HEK293 (cell line): ENCODE results near the gene OR2F2.

Experiments
- CTCF ChIA-PET: fragments of 350-600 bp; formaldehyde crosslinking; extraction: SDS; loops from one replicate; lab custom pipeline; 2021; ENCODE audit warnings: antibody characterized with exemption; lab: Yijun Ruan, JAX
- POLR2A ChIA-PET: fragments of 300-600 bp; formaldehyde crosslinking; extraction: SDS; loops from one replicate; lab custom pipeline; 2020; ENCODE audit warnings: antibody characterized with exemption, inconsistent platforms; lab: Yijun Ruan, JAX
- H3K27ac ChIP-seq: fragments of 200-500 bp; sonication (Bioruptor generic); 2 replicates; pipeline ENCODE4 v1.5.1; 2014; ENCODE audit warnings: low read depth, low read length, control low read depth, inconsistent platforms; ENCODE audit errors: extremely low read depth
- H3K36me3 ChIP-seq, 2 experiments: fragments of 200-500 bp in 1 of 2; sonication (Bioruptor generic) in 1 of 2; 1 replicate in 1 of 2; 2 replicates in 1 of 2; pipeline ENCODE4 v1.5.1; 2014 to 2017; ENCODE audit warnings: inconsistent platforms in 2 of 2, low read length in 2 of 2; ENCODE audit not compliant: control insufficient read depth in 2 of 2, insufficient read depth in 1 of 2
- H3K4me1 ChIP-seq: fragments of 200-500 bp; sonication (Bioruptor generic); 2 replicates; pipeline ENCODE4 v1.5.1; 2014; ENCODE audit warnings: mild to moderate bottlenecking, low read length, inconsistent platforms; ENCODE audit not compliant: control insufficient read depth, insufficient read depth
- H3K4me3 ChIP-seq: 2 replicates; pipeline ENCODE4 v1.5.1; 2011; ENCODE audit warnings: low read depth, mild to moderate bottlenecking, control low read depth, low read length, moderate library complexity
- H3K9me3 ChIP-seq: fragments of 200-500 bp; sonication (Bioruptor generic); 2 replicates; pipeline ENCODE4 v1.5.1; 2014; ENCODE audit warnings: low read depth, low read length, inconsistent platforms; ENCODE audit not compliant: control insufficient read depth, insufficient read depth
- BCL11B ChIP-seq: fragments of 450-650 bp; formaldehyde crosslinking; IDR thresholded peaks from 2 replicates; pipeline ENCODE4 v1.5.1; 2016; ENCODE audit warnings: low read depth, missing biosample characterization, missing genetic modification characterization
- ELK4 ChIP-seq: IDR thresholded peaks from 2 replicates; pipeline ENCODE4 v1.6.1; 2011; ENCODE audit warnings: mild to moderate bottlenecking, low read depth, low read length, borderline replicate concordance
- KLF7 ChIP-seq: fragments of 450-650 bp; formaldehyde crosslinking; IDR thresholded peaks from 2 replicates; pipeline ENCODE4 v1.5.1; 2016; ENCODE audit warnings: missing biosample characterization, missing genetic modification characterization, borderline replicate concordance
- PATZ1 ChIP-seq: fragments of 450-650 bp; formaldehyde crosslinking; IDR thresholded peaks from 2 replicates; pipeline ENCODE4 v1.5.1; 2016; ENCODE audit warnings: missing biosample characterization, missing genetic modification characterization
- PRDM10 ChIP-seq: fragments of 450-650 bp; formaldehyde crosslinking; IDR thresholded peaks from 2 replicates; pipeline ENCODE4 v1.5.1; 2016; ENCODE audit warnings: missing biosample characterization, missing genetic modification characterization
- SP3 ChIP-seq: fragments of 450-650 bp; formaldehyde crosslinking; IDR thresholded peaks from 2 replicates; pipeline ENCODE4 v1.5.1; 2016; ENCODE audit warnings: missing biosample characterization, missing genetic modification characterization
- ZBTB49 ChIP-seq: fragments of 450-650 bp; formaldehyde crosslinking; IDR thresholded peaks from 2 replicates; pipeline ENCODE4 v1.5.1; 2016; ENCODE audit warnings: missing biosample characterization, missing genetic modification characterization, low read depth
- ZBTB6 ChIP-seq: fragments of 450-650 bp; formaldehyde crosslinking; IDR thresholded peaks from 2 replicates; pipeline ENCODE4 v1.5.1; 2017; ENCODE audit warnings: missing biosample characterization, missing genetic modification characterization
- ZFP41 ChIP-seq: fragments of 450-650 bp; formaldehyde crosslinking; IDR thresholded peaks from 2 replicates; pipeline ENCODE4 v1.5.1; 2016; ENCODE audit warnings: missing biosample characterization, missing genetic modification characterization, borderline replicate concordance
- ZFP69B ChIP-seq: fragments of 450-650 bp; formaldehyde crosslinking; IDR thresholded peaks from 2 replicates; pipeline ENCODE4 v1.5.1; 2016; ENCODE audit warnings: missing biosample characterization, missing genetic modification characterization
- ZIC2 ChIP-seq: fragments of 450-650 bp; formaldehyde crosslinking; IDR thresholded peaks from 2 replicates; pipeline ENCODE4 v1.5.1; 2016; ENCODE audit warnings: missing biosample characterization, missing genetic modification characterization
- ZNF214 ChIP-seq: fragments of 450-650 bp; formaldehyde crosslinking; IDR thresholded peaks from 2 replicates; pipeline ENCODE4 v1.5.1; 2017; ENCODE audit warnings: missing biosample characterization, mild to moderate bottlenecking, missing genetic modification characterization, borderline replicate concordance
- ZNF362 ChIP-seq: fragments of 450-650 bp; formaldehyde crosslinking; IDR thresholded peaks from 2 replicates; pipeline ENCODE4 v1.5.1; 2016; ENCODE audit warnings: missing biosample characterization, missing genetic modification characterization
- ZNF391 ChIP-seq: fragments of 450-650 bp; formaldehyde crosslinking; IDR thresholded peaks from 2 replicates; pipeline ENCODE4 v1.5.1; 2016; ENCODE audit warnings: low read depth, missing biosample characterization, missing genetic modification characterization, borderline replicate concordance
- ZNF561 ChIP-seq: fragments of 450-650 bp; IDR thresholded peaks from 2 replicates; pipeline ENCODE4 v1.5.1; 2018; ENCODE audit warnings: missing biosample characterization, missing genetic modification characterization, borderline replicate concordance
- ZNF626 ChIP-seq: fragments of 450-650 bp; sonication (Bioruptor Pico); formaldehyde crosslinking; IDR thresholded peaks from 2 replicates; pipeline ENCODE4 v1.5.1; 2018; ENCODE audit warnings: missing biosample characterization, missing genetic modification characterization, inconsistent platforms
- ZNF639 ChIP-seq: fragments of 450-650 bp; formaldehyde crosslinking; IDR thresholded peaks from 2 replicates; pipeline ENCODE4 v1.5.1; 2016; ENCODE audit warnings: missing biosample characterization, missing genetic modification characterization
- ZNF692 ChIP-seq: fragments of 450-650 bp; formaldehyde crosslinking; IDR thresholded peaks from 2 replicates; pipeline ENCODE4 v1.5.1; 2016; ENCODE audit warnings: missing biosample characterization, missing genetic modification characterization
- ZNF768 ChIP-seq: fragments of 450-650 bp; formaldehyde crosslinking; IDR thresholded peaks from 2 replicates; pipeline ENCODE4 v1.5.1; 2018; ENCODE audit warnings: missing biosample characterization, mild to moderate bottlenecking, missing genetic modification characterization
- ZNF776 ChIP-seq: fragments of 450-650 bp; formaldehyde crosslinking; IDR thresholded peaks from 2 replicates; pipeline ENCODE4 v1.5.0; 2017; ENCODE audit warnings: missing biosample characterization, missing genetic modification characterization, borderline replicate concordance

OR2F2 gene

GRCh38 chr7:143901668-143902331 is 33.2 kb upstream of the OR2F2 start, which contains the start of gene TCAF1:
TSS of gene TCAF1 (minus strand) at chr7:143902176. CDS start at chr7:143876608, 25,568 bp downstream.
- Histone ChIP-seq H3K27ac (peak within 1 kb of the TSS; percentile 80), H3K4me3 (peak within 1 kb of the TSS; percentile 88), H3K4me1 (peaks cover 6% of the 10 kb centered on the region; the same call in 1 of the 2 replicates), H3K9me3 (no peaks in the 10 kb centered on the region), H3K36me3 (peaks cover 0 to 5% of the 10 kb centered on the region in 2 experiments; a peak in 1 of 3 replicates)
- CTCF ChIA-PET = interaction anchor here (0.7 to 3.0 kb wide), 9 partner anchors 9 to 720 kb away, joined by 3 to 14 read pairs (median 4); partner anchors contain the start of gene OR2F1
- POLR2A ChIA-PET = interaction anchor here (0.7 to 2.4 kb wide), 14 partner anchors 9 to 536 kb away, joined by 3 to 30 read pairs (median 6); no protein-coding TSS in a partner anchor
- TF ChIP-seq ZFP41 = no peak
- no peak for TF ChIP-seq ZNF768 (tag by site-specific recombination)
- peak; percentile 85 for TF ChIP-seq BCL11B (tag by site-specific recombination)
- TF ChIP-seq PRDM10 (tag by site-specific recombination) = peak; percentile 93
- TF ChIP-seq ZBTB49 (tag by site-specific recombination) = no peak
- TF ChIP-seq ZBTB6 (tag by site-specific recombination) = peak; percentile 99
- no peak for TF ChIP-seq ZNF391 (tag by site-specific recombination)
- peak; percentile 59 for TF ChIP-seq ZFP69B
- TF ChIP-seq ZNF692 = no peak; the same call in none of the 2 replicates
- TF ChIP-seq ZNF626 = no peak
- peak; percentile 91 for TF ChIP-seq ZIC2 (tag by site-specific recombination)
- no peak for TF ChIP-seq ZNF639 (tag by site-specific recombination)
- TF ChIP-seq ELK4 = no peak
- TF ChIP-seq KLF7 (tag by site-specific recombination) = peak; percentile 73; the same call in 1 of the 2 replicates
- no peak for TF ChIP-seq ZNF362 (tag by site-specific recombination)
- no peak for TF ChIP-seq ZNF776 (tag by site-specific recombination)
- peak; percentile 96 for TF ChIP-seq PATZ1
- TF ChIP-seq SP3 (tag by site-specific recombination) = peak; percentile 93
- TF ChIP-seq ZNF214 (tag by site-specific recombination) = no peak
- peak; percentile 53; the same call in 1 of the 2 replicates for TF ChIP-seq ZNF561 (tag by site-specific recombination)
